GM10248 (cell line): ENCODE data around the gene ZFHX2.

ENCODE experiments used
- CTCF ChIA-PET: fragments of 300-600 bp; sonication (Branson Sonifier 250); formaldehyde crosslinking; extraction: SDS; loops from one replicate; lab custom pipeline; 2021; ENCODE audit warnings: antibody characterized with exemption; lab: Yijun Ruan, JAX
- POLR2A ChIA-PET: fragments of 350-650 bp; sonication (Branson Sonifier 250); formaldehyde crosslinking; extraction: SDS; loops from one replicate; lab custom pipeline; 2020; ENCODE audit warnings: antibody characterized with exemption; lab: Yijun Ruan, JAX
- DNase-seq: peaks from one replicate; pipeline ENCODE4 v3.0.0; 2012; ENCODE audit errors: extremely low spot score
- TF ChIP-seq, protein P1 (sequence below): IDR thresholded peaks from 2 replicates; pipeline ENCODE4 v1.5.1; 2012; ENCODE audit warnings: mild to moderate bottlenecking, low read depth; ENCODE audit errors: extremely low read depth, missing control alignments, control extremely low read depth

ZFHX2 gene

GRCh38 chr14:23520899-23521533 is 30.5 kb downstream of the ZFHX2 start:
- POLR2A ChIA-PET: no interaction called here

GRCh38 chr14:23518709-23519108 is 32.9 kb downstream of the ZFHX2 start:
- TF ChIP-seq, protein P1, sequence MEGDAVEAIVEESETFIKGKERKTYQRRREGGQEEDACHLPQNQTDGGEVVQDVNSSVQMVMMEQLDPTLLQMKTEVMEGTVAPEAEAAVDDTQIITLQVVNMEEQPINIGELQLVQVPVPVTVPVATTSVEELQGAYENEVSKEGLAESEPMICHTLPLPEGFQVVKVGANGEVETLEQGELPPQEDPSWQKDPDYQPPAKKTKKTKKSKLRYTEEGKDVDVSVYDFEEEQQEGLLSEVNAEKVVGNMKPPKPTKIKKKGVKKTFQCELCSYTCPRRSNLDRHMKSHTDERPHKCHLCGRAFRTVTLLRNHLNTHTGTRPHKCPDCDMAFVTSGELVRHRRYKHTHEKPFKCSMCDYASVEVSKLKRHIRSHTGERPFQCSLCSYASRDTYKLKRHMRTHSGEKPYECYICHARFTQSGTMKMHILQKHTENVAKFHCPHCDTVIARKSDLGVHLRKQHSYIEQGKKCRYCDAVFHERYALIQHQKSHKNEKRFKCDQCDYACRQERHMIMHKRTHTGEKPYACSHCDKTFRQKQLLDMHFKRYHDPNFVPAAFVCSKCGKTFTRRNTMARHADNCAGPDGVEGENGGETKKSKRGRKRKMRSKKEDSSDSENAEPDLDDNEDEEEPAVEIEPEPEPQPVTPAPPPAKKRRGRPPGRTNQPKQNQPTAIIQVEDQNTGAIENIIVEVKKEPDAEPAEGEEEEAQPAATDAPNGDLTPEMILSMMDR: no peak
- ChIA-PET CTCF (interaction anchor here (1.6 kb wide), 1 partner anchor 44 kb away, joined by 3 read pairs; no protein-coding TSS in a partner anchor), POLR2A (no interaction called here)
- DNase-seq: no peak

More at GRCh38 chr14:23520899-23521533, 30.5 kb downstream of the ZFHX2 start:
- CTCF ChIA-PET: interaction anchor here (0.7 to 0.8 kb wide), 2 partner anchors 18 to 43 kb away, joined by 3 to 4 read pairs; no protein-coding TSS in a partner anchor
- DNase-seq: no peak
- TF ChIP-seq, protein P1: no peak

DNA sequence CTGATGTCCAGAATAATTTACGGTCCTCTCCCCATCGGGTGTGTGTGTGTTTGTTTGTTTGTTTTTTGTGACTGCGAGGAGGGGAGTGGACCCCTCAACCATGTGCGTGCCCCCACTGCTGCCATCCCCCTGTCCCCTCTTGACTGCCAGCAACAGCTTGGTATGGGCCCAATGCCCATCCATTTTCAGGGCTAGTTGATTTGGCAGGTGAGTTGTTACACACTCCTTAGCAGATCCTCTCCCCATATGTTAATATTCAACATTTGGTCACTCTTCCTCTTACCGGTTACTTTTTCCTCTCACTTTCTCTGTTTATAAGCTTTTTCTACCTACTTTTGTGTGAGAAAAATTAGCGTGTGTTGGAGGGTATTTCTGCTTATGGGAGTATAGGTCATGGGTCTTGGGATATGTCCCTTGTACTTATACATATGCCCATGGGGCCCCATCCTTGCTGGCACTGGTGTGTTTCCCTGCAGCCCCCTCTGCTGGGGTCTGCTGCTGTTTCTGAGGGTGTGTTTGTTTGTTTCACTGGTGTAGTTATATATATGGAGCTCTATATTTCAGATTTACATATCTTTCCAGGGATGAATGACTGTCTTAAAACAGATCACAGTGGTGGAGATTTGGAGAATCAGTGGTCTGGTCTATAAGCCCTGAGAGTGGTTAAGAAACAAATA is 33.8 kb downstream of the ZFHX2 start:
- CTCF ChIA-PET: interaction anchor here (0.9 to 1.6 kb wide), 3 partner anchors 8 to 45 kb away, joined by 3 to 4 read pairs (median 3); no protein-coding TSS in a partner anchor
- DNase-seq: no peak
- POLR2A ChIA-PET: interaction anchor here (0.6 kb wide), 1 partner anchor 105 kb away, joined by 3 read pairs; no protein-coding TSS in a partner anchor
- TF ChIP-seq, protein P1: no peak

DNA sequence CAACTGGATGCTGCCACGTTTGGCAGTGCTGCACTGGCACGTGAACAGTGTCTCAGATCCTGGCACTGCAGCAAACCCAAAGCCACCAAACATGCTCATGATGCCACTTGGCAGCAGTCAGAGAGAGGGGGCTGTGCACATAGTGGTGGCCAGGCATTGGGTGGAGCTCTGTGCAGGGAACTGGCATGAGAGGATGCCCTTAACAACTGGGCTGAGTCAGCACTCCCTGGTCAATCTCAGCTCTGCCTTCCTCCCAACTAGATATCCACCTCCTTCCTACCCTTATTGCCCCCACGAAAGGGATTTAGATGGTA is 37.0 kb downstream of the ZFHX2 start:
- TF ChIP-seq, protein P1: no peak
- ChIA-PET CTCF (no interaction called here), POLR2A (no interaction called here)
- DNase-seq: no peak

GRCh38 chr14:23513818-23514643 is 37.5 kb downstream of the ZFHX2 start:
- TF ChIP-seq, protein P1: no peak
- ChIA-PET POLR2A (no interaction called here), CTCF (no interaction called here)
- DNase-seq: no peak
